ENCODE data around the gene MYL10.
"Not testable (repeated sequence)": the region's sequence is repeated elsewhere in the genome, so short reads cannot be mapped to it uniquely, and the experiment has no call there.

MYL10 gene

DNA sequence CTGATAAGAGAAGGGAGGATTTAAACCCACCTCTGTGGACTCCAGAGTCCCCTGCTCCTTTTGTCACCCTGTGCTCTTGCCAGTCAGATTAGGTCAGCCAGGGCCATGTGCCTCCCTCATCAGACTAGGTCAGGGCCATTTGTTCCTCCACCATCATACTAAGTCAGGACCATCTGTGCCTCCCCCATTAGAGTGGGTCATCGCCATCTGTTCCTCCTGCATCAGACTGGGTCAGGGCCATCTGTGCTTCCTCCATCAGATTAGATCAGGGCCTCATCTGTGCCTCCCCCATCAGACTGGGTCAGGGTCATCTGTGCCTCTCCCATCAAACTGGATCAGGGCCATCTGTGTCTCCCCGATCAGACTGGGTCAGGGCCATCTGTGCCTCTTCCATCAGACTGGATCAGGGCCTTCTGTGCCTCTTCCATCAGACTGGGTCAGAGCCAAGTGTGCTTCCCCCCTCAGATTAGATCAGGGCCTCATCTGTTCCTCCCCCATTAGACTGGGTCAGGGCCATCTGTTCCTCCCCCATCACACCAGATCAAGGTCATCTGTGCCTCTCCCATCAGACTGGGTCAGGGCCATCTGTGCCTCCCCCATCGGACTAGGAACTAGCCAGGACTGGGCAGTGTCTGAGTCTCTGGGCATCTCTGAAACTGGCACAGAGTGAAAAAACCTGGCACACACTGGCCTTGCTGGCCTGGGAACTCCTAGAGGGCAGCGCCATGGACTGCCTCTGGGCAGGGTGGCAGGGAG lies 11.5 kb downstream of the MYL10 start:
- no peak for DNase-seq

DNA sequence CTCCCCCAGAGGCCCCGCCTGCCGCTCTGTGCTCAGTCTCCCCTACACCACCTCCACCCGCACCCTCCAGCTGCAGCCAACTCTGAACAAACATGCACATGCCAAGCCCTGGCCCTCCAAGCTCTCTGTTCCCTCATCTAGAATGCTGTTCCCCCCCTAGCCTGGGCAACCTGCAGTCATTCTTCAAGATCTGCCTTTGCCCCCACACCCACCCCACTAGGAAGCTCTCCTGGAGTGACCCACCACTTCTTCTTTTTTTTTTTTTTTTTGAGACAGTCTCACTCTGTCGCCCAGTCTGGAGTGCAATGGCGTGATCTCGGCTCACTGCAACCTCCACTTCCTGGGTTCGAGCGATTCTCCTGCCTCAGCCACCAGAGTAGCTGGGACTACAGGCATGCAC lies 13.7 kb downstream of the MYL10 start:
- no peak for DNase-seq

DNA sequence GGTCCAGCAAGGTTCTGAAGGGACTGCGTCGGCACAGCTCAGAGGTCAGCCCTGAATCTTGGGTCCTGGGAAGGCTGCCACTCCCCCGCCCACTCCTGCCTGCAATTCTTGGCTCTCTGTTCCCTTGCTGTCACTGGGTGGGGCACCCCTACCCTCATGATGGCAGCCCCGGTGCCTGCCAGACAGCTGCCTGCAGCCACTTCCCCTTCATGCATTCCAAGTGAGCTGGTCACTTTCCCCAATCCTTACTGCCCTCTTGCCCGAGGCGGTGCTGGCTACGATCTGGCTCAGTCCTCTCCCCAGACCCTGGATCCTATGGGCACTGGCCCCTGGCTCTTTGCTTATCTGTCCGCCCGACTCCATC lies 14.2 kb downstream of the MYL10 start:
- DNase-seq, result no peak

DNA sequence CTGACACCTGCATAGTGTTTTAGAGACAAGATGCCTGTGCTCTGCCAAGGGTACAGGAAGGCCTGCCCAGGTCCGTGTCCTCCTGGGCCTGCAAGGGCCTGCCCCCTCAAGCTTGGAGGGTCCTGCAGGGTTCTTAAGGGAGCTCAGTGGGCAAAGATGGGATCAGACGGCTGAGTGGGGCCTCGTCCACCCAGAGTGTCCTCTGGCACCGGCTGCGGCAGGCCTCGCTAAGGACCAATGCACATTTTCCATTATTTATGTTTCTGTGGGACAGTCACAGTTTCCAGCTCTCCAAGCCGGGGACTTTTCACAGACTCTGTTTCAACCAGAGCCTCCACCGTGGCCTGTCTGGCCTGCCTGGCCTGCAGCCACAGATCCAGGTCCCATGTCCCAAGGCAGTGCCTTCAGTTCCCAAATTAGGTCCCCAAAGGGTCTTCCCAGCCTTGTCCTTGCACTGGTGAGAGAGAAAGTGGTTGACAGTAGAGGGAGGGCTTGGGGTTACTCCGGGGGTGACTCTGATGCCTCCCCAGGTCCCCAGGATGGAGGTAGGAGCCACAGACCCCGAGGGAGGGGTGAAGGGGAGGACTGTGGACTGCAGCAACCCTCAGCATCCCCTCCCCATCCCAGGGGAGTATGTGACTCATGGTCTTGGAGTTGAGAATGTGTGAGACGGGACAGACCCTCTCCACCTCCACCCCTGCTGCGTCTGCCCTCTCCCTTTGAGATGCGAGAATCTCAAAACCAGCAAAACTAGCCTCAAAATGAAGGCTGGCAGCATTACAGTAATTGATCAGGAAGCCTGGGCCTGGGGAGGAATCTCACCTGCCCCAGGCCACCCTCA lies 14.8 kb downstream of the MYL10 start:
- DNase-seq, result no peak

DNA sequence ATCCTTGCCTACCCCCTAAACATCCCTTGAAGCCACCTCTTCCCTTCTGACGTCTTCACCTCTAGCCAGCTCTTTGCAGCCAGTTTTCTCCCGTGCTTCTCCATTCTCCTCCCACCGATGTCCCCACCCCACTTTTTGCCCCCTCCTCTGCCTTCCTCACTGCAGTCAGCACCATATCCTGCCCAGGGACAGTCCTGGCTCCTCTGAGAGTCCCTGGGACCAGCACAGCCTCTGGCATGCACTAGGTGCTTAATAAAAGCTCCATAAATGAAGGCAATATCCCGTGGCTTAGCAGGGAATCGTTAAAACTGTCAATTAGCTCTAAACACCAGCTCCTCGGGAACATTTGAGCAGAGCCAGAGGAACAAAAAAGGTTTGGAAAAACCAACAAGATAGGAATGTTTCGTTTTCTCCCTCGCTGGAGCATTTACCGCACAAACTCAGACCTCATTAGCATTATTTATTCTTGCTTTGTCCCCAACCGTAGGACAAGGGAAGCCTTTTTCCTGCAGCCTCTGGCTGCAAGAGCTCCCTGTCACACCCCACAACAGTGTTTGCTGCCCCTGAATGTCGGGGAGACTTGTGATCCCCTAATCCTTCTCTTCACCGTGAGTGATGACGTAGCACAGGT lies 16.1 kb downstream of the MYL10 start:
- DNase-seq, result no peak

DNA sequence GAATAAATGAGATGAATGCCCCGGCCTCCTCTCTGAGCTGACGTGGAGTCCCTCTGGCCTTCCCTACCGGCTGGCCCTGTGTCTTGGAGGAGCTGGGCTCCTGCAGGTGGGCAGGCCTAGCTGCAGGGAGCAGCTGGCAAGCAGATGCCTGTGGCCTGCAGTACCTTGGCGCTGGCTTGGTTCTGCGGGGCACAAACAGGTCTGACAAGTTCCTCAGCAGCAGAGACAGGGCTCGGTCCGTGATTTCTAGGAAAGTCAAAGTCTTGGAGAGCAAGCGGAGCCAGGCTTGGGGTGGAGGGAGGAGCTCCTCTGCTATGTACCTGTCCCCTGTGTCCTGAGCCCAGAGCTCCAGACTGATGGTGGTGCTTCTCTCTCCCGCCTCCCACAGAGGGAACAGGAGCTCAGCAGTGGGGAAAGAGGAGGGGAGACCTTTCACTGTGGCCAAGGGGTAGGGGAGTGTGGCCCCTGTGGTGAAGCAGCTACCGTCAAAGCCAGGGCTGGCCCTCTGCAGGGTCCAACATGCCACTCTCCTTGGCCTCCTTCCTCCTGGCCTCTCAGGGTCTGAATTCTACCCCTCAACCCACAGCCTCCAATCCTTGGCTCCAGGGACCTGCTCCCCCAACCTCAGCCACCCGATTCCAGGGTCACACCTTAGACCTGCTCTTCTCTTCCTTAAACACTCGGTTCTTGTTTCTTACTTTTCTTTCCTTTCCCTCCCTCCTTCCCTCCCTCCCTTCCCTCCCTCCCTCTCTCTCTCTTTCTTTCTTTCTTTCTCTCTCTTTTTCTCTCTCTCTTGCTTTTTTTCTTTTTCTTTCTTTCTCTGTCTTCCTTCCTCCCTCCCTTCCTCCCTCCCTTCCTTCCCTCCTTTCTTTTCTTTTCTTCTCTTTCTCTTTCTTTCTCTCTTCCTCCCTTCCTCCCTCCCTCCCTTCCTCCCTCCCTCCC lies 20.1 kb downstream of the MYL10 start:
- DNase-seq, result no peak

DNA sequence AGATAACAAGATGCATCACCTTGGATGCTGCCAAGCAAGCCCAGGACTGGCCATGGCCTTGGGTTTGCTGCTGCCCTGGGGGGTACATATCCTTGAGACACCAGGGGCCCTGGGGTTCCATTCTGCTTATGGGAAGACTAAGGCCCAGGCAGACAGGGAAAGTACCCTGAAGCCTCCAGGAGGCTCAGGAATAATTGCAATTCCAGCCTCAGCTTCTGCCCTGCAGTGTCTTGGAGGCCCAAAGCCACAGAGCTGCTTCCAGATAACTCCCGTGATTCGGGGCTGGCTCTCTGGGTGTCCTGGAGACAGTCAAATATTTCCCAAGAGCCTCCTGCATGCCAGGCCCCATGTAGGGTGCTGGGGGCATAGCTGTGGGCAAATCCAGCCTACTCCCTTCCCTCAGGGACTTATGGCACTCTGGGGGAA lies 22.6 kb downstream of the MYL10 start:
- DNase-seq, result no peak

DNA sequence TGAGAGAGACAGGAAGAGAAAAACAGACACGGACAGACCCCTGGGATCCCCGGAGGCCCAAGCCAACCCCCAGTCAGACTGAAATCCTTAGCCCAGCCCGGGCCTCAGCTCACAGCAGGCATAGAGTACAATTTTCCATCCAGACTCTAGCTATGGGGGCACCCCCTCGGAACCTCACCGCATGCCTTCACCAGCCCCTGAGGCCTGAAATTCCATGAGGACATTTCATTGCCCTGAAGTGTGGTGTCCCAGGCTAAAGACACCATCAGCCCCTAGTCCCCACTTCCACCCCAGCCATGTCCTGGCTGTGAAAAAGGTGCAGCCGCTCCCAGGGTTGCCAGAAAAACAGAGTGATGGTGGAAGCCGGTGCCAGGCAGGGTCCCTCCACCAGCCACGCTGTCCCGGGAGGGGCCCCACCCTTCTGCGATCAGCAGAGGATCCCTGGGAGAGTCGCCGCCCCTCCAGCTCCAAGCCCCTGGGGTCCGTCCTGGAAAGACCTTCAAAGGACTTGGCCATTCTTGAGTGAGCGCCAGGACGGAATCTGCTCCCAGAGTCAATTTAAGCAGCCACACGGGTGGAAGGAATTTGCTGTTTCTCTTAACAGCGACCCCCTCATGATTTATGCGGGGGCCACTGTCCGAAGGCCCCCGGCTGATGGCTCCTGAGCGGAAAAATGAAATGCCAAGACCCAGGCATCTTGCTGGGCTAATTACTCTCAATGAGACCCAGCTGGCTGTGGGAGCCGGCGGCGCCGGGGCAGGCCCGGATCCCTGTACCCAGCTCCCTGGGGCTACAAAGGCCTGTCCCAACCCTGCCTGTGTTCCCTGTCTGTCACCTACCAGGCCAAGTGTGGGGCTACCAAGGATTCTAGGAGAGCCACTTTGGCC lies 23.2 kb downstream of the MYL10 start:
- DNase-seq, result no peak

DNA sequence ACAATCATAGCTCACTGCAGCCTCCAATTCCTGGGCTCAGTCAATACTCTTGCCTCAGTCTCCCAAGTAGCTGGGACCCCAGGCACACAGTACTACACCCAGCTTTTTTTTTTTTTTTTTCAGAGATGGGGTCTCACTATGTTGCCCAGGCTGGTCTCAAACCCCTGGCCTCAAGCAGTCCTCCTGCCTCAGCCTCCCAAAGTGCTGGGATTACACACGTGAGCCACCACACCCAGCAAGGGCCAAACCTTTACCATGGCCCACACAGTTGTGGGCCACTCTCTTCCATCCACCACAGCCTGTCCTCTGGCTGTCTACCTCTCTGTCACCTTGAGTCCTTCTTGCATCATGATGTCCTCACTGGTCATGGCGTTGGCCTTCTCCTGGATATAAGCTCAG lies 24.2 kb downstream of the MYL10 start:
- not testable (repeated sequence) for DNase-seq

DNA sequence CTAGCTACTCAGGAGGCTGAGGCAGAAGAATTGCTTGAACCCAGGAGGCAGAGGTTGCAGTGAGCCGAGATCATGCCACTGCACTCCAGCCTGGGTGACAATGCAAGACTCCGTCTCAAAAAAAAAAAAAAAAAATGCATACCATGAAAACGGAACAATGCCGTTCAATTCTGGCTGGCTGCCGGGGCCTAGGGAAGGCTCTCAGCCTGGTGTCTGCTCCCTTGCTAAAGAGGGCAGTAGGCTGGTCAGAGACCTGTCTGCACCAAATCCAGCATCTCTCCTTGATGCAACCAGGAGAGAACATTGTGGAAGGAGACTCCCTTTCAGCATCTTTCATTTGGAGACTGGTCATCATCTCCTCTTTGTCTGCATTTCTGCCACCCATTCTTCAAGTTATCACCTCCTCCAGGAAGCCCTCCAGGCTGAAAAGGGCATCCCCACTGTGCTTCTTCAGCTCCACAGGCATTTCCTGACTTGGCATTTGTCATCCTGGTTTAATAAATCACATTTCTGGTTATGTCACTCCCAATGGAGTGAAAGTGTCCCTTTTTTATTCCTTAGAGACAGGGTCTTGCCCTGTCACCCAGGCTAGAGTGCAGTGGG lies 24.7 kb downstream of the MYL10 start:
- DNase-seq, result no peak

DNA sequence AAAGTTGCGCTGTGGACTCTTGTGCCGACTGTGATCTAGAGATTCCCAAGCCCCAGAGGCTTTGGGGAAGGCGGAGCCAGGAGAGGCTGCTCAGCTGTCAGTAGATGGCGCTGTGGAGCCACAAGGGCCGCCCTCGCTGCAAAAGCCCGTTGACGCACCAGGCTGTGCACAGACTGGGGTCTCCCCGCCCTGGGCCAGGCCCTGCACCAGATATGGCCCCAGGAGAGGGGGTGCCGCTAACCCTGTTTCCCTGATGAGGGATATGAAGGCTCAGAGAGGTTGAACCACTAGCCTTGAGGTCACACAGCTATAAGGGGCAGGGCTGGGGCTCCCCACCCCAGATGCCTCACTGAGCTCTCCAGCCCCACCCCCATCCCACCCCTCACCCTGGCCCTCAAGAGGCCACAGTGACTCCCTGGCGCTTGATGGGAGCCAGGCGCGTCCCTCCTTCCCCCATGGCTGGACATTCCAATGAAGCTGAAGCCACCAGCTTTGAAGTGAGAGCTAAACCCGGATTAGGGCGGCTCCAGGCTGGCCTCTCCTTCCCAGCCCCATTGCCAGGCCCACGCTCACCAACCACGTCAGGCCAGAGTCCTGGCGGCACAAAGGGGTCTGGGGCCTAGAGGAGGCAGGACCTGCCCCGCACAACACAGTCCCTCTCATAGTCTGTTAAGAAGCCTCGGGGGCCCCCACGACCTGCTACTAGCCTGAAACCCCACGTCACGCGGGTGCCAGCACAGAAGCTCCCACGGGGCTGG lies 26.4 kb downstream of the MYL10 start:
- DNase-seq, result no peak

DNA sequence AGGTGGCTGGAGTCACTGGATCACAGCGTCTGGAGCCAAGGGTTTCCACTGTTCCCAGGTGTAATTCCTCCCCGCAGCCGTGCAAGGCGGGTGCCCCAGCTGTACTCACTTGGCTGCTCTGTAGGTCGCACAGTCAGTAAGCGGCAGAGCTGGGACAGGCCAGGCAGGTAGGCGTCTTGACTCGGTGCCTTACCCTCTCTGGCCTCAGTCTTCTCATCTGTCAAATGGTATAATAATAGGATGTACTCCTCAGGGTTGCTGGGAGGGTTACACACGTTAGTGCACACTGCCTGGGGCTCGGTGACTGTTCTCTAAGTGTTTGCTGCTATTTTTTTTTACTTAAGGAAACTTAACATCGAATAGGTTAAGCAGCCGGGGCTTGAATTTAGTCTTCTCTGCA lies 27.0 kb downstream of the MYL10 start:
- DNase-seq, result no peak

DNA sequence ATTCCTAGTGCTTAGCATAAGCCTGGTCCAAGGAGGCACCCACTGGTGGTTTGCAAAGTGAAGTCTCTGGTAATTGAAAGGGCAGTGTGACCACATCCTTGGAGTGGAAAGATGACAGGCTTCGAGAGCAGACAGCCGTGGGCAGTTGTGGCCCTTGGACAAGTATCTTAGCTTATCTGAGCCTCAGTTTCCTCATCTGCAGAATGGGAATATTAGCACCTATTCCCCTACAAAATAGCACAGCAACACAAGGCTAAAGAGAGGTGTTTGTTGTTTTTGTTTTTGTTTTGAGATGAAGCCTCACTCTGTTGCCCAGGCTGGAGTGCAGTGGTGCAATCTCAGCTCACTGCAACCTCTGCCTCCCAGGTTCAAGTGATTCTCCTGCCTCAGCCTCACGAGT lies 29.3 kb downstream of the MYL10 start:
- no peak for DNase-seq

DNA sequence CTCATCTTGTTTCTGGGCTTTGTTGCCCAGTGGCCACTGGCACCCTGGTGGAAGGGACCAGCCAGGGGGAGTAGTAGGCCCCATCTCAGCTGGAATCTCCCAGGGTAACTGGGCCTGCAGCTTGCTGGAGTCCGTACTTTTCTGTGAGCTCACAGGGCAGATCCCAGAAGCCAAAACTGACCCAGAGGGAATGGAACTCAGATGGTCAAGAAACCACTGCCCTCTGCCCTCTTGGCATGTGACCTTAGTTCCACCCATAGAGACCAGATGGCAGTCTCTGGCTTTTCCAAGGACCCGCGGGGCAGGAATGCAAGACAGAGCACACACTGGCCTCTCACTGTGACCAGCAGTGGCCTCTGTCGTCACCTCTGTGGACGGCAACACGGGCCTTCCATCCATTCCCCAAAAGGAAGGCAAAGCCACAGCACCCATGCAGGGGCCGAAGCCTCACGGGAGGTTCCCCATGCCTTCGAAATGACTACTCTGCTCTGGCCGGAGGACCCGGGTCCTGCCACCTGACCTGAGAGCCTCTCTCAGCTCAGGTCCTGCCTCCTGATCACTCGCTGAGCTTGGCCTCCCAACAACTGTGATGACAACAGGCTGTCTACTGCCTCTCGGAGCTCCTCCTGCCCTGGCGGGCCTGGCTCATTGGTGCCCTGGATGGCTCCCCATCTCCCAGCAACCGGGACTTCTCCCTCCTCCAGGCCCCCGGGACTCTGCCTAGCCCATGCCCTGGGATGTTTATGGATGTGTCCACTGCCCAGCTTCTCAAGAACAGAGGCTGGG lies 29.9 kb downstream of the MYL10 start:
- no peak for DNase-seq

DNA sequence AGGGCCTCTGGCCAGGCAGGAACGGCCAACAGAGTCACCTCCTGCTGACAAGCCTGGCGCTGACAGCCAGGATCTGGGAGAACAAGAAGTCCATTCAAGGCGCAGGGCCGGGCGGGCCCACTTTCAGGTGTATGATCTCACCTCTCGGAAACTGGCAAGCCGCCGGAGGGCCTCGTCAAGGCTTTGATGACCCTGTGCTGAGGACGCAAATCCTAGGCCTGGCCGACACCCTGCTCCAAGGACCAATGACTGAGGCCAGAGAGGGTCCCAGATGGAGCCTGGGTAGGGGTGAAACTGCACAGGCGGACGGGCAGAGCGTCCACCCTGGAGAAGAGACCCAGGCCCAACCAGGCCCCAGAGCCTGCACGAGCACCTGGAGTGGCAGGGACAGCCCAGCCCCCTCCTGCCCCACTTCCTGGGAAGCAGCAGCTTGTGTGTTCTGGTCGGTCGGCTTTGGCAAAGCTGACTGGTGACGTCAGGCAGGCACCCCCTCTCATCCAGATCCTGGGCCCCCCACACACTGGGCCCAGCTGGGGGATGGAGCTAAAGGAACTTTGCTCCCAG lies 30.6 kb downstream of the MYL10 start:
- no peak for DNase-seq

DNA sequence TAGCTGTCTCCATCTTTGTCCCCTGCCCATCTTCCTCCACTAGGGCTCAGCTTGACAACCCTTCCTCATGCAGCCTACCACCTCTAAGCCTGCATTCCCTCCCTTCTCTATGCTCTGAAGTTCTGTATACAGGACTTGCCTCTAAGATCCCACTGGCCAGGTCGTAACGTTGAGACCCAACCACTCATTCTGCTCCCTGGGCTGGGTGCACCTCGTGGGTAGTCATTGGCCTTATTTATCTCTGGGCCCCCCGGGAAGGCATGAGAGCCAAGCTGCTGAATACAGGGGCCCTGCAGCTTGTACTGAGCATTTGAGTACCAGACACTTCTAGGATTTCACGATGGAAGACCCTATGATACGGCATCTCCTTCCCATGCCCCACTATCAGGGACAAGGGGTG lies 31.2 kb downstream of the MYL10 start:
- no peak for DNase-seq

DNA sequence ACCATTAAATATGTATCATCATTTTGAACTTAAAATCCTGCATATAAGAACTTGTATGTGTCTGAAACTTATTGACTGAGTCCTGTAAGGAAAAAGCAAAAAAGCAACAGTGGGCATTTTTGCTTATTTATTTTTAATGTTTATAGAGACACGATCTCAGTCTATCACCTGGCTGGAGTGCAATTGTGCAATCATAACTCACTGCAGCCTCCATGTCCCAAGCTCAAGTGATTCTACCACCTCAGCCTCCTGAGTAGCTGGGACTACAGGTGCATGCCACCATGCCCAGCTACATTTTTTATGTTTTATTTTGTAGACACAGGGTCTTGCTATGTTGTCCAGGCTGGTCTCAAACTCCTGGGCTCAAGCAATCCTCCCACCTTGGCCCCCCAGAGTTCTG lies 32.2 kb downstream of the MYL10 start:
- no peak for DNase-seq

DNA sequence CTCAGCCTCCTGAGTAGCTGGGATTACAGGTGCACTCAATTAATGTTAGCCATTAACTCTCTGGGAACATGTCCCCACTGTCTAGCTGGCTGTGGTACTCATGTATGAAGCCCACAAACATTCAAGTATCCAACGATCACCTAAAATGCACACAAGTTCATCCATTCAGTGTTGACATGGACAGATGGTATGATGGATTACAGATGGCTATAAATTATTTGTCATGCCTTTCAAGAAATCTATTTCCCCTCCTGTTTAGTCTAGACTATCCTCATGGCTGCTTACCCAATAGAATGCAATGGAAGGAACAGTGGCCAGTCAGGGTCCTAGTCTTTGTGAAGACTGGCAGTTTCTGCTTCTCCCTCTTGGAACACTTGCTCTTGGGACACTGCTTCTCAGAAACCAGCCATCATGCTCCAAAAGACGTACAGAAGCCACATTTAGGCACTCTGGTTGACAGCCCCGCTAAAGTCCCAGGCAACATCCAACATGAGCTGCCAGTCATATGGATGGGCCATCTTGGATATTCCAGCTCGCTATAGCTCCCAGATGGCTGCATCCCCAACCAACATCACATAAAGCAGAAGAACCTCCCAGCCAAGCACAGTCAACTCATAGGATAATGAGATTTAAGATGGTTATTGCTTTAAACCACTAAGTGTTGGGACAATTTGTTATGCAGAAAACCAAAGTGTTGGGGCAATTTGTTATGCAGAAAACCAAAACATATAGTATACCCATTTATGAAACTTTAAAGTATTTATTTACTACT lies 33.1 kb downstream of the MYL10 start:
- no peak for DNase-seq

DNA sequence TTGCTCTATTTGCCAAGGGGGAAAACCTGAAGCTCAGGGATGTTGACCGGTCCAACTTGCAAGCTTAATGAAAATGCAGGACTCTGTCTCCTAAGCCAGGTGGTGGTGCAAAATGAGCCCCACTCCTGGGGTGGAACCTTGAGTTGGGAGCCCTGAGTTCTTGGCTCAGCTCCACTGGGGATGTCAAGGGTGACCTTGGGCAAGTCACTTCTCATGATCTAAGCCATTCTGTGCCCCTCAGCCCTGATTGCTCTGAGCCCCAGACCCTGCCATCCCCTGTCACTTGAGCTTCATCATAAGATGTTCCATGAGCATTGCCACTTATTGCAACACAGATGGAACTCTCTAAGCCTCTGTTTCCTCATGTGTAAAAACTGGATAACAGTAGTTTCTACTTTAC lies 33.9 kb downstream of the MYL10 start:
- DNase-seq, result no peak

Measured in cortex of kidney (tissue), 1 donor.